Chondrocyte (in vitro differentiated cells): ENCODE measurements around the gene AFG3L2. TPM values are rescaled to one million over a fixed set of nuclear protein-coding genes. Genes with fewer than 3 reads are reported as not detected.
A peak's percentile ranks its signal among the peaks of the same experiment; 100 is the strongest.
"Not testable (repeated sequence)": the region's sequence is repeated elsewhere in the genome, so short reads cannot be mapped to it uniquely, and the experiment has no call there.

ENCODE experiments used
- DNase-seq: peaks from one replicate; pipeline ENCODE4 v3.0.0; 2021; ENCODE audit warnings: mixed read lengths, low spot score
- H3K27ac Mint-ChIP-seq: one replicate; pipeline ENCODE4 v1.8.0; 2021; ENCODE audit warnings: mild to moderate bottlenecking, moderate library complexity, mixed read lengths; ENCODE audit not compliant: unreplicated experiment
- H3K27me3 Mint-ChIP-seq: 2 replicates; pipeline ENCODE4 v1.8.0; 2021; ENCODE audit warnings: low read depth, mixed read lengths
- H3K36me3 Mint-ChIP-seq: 2 replicates; pipeline ENCODE4 v1.8.0; 2021; ENCODE audit warnings: low read depth, mixed read lengths
- H3K4me1 Mint-ChIP-seq: 2 replicates; pipeline ENCODE4 v1.8.0; 2021; ENCODE audit warnings: low read depth, mild to moderate bottlenecking, mixed read lengths
- H3K4me3 Mint-ChIP-seq: one replicate; pipeline ENCODE4 v1.8.0; 2021; ENCODE audit warnings: mild to moderate bottlenecking, moderate library complexity, mixed read lengths; ENCODE audit not compliant: unreplicated experiment
- H3K9me3 Mint-ChIP-seq: 2 replicates; pipeline ENCODE4 v1.8.0; 2021; ENCODE audit warnings: low read depth, mixed read lengths
- CTCF ChIP-seq: fragments of 200-600 bp; sonication (generic); IDR thresholded peaks from 2 replicates; pipeline ENCODE4 v1.5.0; 2021; ENCODE audit warnings: antibody characterized with exemption, mild to moderate bottlenecking, moderate library complexity
- total RNA-seq: library from RNA; stranded (reverse); gene quantifications from 3 replicates; pipeline ENCODE4 v1.2.1, GENCODE V29; 2021

AFG3L2 gene
- total RNA-seq, 1 donor from 2014 or later = 38.5 TPM

- Mint-ChIP-seq H3K4me3 (no peak overlapping the region), H3K9me3 (no peaks in the 10 kb centered on the region), H3K36me3 (peaks cover 3% of the 10 kb centered on the region), H3K27ac (no peak overlapping the region), H3K4me1 (peaks cover 18% of the 10 kb centered on the region), H3K27me3 (no peaks in the 10 kb centered on the region)
- TF ChIP-seq CTCF = no peak
- peak; percentile 25 for DNase-seq
Observed at GRCh38 chr18:12421732-12422131, 44.7 kb upstream of the AFG3L2 start.

- peaks cover 23% of the 10 kb centered on the region for H3K4me1 Mint-ChIP-seq
- peak overlapping the region; percentile 64 for H3K4me3 Mint-ChIP-seq
- peaks cover 3% of the 10 kb centered on the region for H3K36me3 Mint-ChIP-seq
- no peaks in the 10 kb centered on the region for H3K9me3 Mint-ChIP-seq
- H3K27me3 Mint-ChIP-seq = no peaks in the 10 kb centered on the region
- peak; percentile 81 for DNase-seq
- TF ChIP-seq CTCF = no peak
- H3K27ac Mint-ChIP-seq = no peak overlapping the region
Observed at GRCh38 chr18:12420821-12421421, 43.9 kb upstream of the AFG3L2 start.

- no peak overlapping the region for H3K4me3 Mint-ChIP-seq
- H3K36me3 Mint-ChIP-seq = peaks cover 2% of the 10 kb centered on the region
- no peaks in the 10 kb centered on the region for H3K9me3 Mint-ChIP-seq
- no peak for DNase-seq
- peaks cover 38% of the 10 kb centered on the region for H3K4me1 Mint-ChIP-seq
- H3K27ac Mint-ChIP-seq = peak overlapping the region; percentile 73
- H3K27me3 Mint-ChIP-seq = no peaks in the 10 kb centered on the region
- no peak for TF ChIP-seq CTCF
Observed at GRCh38 chr18:12417687-12418086, 40.7 kb upstream of the AFG3L2 start.

GRCh38 chr18:12416098-12416729 is 39.2 kb upstream of the AFG3L2 start:
- H3K27me3 Mint-ChIP-seq = no peaks in the 10 kb centered on the region
- peaks cover 40% of the 10 kb centered on the region for H3K4me1 Mint-ChIP-seq
- peak overlapping the region; percentile 94 for H3K27ac Mint-ChIP-seq
- H3K36me3 Mint-ChIP-seq = peaks cover 4% of the 10 kb centered on the region
- peak overlapping the region; percentile 71 for H3K4me3 Mint-ChIP-seq
- no peak for DNase-seq
- no peak for TF ChIP-seq CTCF
- H3K9me3 Mint-ChIP-seq = no peaks in the 10 kb centered on the region

- no peak for DNase-seq
- Mint-ChIP-seq H3K4me1 (peaks cover 53% of the 10 kb centered on the region), H3K27me3 (no peaks in the 10 kb centered on the region), H3K27ac (peak overlapping the region; percentile 32), H3K9me3 (no peaks in the 10 kb centered on the region), H3K36me3 (peaks cover 4% of the 10 kb centered on the region), H3K4me3 (no peak overlapping the region)
- no peak for TF ChIP-seq CTCF
Observed at GRCh38 chr18:12411456-12411855, 34.4 kb upstream of the AFG3L2 start.

GRCh38 chr18:12410747-12411146 is 33.7 kb upstream of the AFG3L2 start:
- not testable (repeated sequence) for H3K27me3 Mint-ChIP-seq, H3K36me3 Mint-ChIP-seq, H3K4me3 Mint-ChIP-seq, DNase-seq, H3K9me3 Mint-ChIP-seq
- peaks cover 46% of the 10 kb centered on the region for H3K4me1 Mint-ChIP-seq
- peak overlapping the region; percentile 51 for H3K27ac Mint-ChIP-seq
